Retinal pigment epithelial cell (primary cell): ENCODE measurements around the gene ARMC12.
"Not testable (repeated sequence)": the region's sequence is repeated elsewhere in the genome, so short reads cannot be mapped to it uniquely, and the experiment has no call there.

Experiments
- DNase-seq: peaks from one replicate; pipeline ENCODE4 v3.0.0-alpha.2; 2010; ENCODE audit warnings: low read depth
- H3K4me3 ChIP-seq: 2 replicates; pipeline ENCODE4 v1.5.1; 2011; ENCODE audit warnings: mild to moderate bottlenecking, low read length, control low read depth, moderate library complexity
- TF ChIP-seq, protein P1 (sequence below): conservative IDR thresholded peaks from 2 replicates; pipeline ENCODE4 v1.5.1; 2011; ENCODE audit warnings: low read depth, low read length, control low read depth, inconsistent platforms

ARMC12 gene, protein sequence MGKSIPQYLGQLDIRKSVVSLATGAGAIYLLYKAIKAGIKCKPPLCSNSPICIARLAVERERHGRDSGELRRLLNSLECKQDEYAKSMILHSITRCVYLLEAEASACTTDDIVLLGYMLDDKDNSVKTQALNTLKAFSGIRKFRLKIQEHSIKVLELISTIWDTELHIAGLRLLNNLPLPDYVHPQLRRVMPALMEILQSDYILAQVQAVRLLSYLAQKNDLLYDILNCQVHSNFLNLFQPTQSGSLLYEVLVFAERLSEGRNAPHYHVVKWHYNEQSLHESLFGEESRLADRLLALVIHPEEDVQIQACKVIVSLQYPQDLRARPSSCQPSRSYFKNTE

DNA sequence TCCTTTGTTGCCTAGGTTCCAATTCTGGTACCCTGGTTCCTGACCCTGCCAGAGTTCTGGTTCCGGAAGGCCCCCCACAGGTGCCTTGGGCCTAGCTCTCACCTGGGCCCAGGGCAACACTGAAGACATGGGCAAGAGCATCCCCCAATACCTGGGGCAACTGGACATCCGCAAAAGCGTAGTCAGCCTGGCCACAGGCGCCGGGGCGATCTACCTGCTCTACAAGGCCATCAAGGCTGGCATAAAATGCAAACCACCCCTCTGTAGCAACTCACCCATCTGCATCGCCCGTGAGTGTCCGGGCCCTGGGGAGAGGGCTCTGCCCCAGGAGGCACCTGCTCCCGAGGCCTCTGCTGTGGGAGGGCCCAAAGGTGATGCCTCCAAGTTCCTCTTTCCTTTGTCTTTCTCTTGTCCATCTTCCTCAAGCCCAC, at the start of gene ARMC12:
Gene ARMC12 (plus strand): TSS at position 51 of the 431 bp plus-strand sequence. CDS start 77 bp downstream, at position 128.
- no peak for DNase-seq
- TF ChIP-seq, protein P1, sequence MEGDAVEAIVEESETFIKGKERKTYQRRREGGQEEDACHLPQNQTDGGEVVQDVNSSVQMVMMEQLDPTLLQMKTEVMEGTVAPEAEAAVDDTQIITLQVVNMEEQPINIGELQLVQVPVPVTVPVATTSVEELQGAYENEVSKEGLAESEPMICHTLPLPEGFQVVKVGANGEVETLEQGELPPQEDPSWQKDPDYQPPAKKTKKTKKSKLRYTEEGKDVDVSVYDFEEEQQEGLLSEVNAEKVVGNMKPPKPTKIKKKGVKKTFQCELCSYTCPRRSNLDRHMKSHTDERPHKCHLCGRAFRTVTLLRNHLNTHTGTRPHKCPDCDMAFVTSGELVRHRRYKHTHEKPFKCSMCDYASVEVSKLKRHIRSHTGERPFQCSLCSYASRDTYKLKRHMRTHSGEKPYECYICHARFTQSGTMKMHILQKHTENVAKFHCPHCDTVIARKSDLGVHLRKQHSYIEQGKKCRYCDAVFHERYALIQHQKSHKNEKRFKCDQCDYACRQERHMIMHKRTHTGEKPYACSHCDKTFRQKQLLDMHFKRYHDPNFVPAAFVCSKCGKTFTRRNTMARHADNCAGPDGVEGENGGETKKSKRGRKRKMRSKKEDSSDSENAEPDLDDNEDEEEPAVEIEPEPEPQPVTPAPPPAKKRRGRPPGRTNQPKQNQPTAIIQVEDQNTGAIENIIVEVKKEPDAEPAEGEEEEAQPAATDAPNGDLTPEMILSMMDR, result no peak
- H3K4me3 ChIP-seq, result no peak within 1 kb of the TSS

DNA sequence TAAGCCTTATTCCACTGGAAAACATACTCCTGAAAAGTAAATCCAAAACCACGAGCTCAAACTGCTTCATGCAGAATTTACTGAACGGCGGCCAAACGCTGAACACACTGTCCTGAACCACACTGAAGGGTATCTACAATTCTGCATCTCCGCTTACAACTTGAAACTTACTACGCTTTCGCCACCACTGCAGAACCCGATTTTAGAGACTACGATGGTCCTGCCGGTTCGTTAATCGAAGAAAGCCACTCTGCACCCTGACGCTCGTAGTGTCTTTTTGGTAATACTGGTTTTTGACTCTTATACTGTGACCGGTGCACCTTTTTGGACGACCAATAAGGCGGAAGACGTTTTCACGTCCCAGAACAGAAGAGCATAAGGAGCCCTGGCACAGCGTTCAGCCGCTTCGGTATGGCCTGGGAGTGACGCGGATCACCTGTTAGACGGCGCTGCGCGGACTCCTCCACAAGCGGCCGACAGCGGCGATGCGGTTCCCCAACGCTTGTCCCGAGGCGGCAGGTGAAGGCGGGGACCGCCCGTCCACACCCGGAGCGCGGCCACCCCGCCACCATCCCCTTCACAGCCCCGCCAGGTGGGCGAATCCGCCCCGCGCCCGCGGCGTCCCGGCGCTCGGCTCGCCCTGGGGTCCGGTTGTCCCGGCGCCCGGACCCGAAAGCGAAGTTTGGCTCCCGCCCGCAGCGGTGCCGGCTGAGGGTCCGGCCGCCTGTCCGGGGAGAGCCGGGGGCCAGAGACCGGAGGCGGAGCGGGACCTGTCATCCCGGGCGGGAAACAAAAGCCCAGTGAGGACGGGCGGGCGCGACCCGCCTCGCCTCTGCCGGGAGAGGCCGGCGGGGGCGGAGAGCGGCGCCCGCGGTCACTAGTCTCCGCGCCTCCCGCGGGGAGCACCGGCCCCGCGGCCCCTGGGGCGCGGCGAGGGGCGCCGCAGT, 48.9 kb upstream of the ARMC12 start:
- DNase-seq, result no peak
- TF ChIP-seq, protein P1, result no peak
- peak overlapping the region; percentile 92 for H3K4me3 ChIP-seq

DNA sequence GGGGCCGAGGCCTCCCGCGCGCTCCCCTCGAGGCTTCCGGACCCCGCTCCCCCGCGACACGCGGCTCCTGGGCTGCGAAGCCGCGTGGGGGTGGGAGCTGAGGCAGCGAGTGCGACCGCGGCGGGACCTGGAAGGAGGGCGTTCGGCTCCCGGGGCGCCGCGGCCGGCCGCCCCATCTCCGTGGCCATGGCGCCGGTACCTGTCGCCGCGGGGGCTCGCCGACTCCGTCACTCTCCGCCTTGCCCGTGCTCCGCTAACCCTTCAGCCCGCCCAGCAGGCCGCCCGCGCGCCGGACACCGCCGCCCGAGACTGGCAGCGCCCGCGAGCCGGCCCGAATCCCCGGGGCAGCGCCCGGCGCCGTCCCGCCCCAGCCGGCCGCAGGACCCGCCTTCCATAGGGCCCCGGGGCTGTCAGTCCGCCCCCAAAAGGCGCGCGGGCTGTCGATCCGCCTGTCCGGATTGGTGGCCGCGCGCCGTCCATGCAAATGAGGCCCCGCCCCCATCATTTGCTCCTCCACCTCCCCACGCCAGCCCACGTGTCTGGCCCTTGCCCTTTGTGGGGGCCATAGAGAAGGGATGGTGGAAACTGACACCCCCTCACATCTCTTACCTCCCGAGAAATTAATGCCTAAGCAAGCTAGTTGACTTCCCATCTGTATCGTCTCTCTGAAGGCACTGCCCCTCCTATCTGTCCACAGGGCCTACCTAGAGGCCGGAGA, 48.1 kb upstream of the ARMC12 start, which contains the start of gene FKBP5:
Gene FKBP5 (minus strand): TSS at position 311 of the 718 bp plus-strand sequence. CDS start 46,091 bp downstream, outside the sequence.
- peak within 1 kb of the TSS; percentile 92 for H3K4me3 ChIP-seq
- TF ChIP-seq, protein P1, result no peak
- peak; percentile 60 for DNase-seq

DNA sequence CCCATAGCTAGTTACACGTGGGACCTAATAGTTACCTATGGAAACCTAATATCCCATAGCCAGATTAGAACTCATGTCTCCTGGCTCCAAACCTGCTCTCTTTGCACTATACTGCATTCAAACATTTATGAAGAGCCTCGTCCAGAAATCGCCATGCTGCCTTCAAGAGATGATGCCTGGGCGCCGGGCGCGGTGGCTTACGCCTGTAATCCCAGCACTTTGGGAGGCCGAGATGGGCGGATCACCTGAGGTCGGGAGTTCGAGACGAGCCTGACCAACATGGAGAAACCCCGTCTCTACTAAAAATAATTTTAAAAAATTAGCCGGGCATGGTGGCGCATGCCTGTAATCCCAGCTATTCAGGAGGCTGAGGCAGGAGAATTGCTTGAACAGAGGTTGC, 46.8 kb upstream of the ARMC12 start:
- H3K4me3 ChIP-seq, DNase-seq: not testable (repeated sequence)

DNA sequence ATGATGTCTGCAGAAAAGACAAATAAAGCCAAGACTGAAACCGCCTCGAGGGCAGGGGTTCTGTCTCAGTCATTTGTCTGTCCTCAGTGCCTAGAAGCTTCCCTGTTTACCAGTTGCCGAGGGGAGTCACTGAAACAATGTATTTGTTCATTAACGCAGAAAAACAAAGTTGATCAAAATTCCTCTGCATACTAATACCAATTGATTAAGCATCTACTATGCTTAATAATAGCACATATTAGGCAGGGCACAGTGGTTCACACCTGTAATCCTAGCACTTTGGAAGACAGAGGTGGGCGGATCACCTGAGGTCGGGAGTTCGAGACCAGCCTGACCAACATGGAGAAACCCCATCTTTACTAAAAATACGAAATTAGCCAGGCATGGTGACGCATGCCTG, 46.3 kb upstream of the ARMC12 start:
- TF ChIP-seq, protein P1, result no peak
- DNase-seq, result no peak

DNA sequence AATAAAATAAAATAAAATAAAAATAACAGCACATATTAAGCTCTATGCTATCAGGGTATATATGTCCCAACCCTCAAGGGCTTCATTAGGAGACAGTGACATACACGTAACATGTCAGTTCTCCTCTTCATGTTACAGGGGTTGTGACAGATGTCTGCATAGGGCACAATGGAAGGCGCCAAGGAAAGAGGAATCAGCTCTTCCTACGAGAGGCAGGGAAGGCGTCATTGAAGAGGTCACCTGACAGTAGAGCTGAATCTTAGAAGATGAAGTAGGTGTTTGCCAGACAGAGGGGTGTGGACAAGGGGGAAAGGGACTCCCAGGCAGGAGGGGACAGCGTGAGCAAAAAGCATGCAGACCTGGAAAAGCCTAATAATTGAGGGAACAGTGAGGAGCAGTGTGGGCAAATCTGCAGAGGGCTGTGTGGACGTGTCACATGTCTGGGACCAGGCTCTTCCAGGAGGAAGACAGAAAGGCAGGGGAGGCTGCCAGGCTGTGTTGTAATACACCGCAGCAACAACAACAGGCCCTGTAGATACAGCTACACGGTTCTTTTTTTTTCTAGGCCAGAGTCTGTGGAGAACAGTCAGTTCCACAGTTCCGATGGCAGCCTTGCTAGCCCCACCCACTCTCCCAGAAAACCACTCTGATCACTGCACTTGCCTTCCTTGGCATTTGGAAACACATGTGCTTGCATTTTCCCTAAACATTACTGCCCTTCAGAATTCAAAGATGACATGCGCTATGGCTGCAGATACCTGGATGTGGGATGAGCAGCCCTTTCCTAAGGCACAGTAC, 45.6 kb upstream of the ARMC12 start:
- H3K4me3 ChIP-seq, result no peak overlapping the region
- no peak for DNase-seq
- TF ChIP-seq, protein P1, result no peak

More for the DNA sequence above, 46.3 kb upstream of the ARMC12 start:
- no peak overlapping the region for H3K4me3 ChIP-seq
